ENCODE measurements around the gene E2F6. TPM values are rescaled to one million over a fixed set of nuclear protein-coding genes. Genes with fewer than 3 reads are reported as not detected.

E2F6 gene
- total and polyA plus RNA-seq, 2 of the 13 experiments (the other 11 are each of a cell fraction or from before 2014, with no cell fraction given): 27.3 to 36.0 TPM

- TF ChIP-seq ZNF280D (CRISPR knock-in tag; IDR thresholded peaks at IDR 0.05): peak; percentile 98
- TF ChIP-seq JUN (CRISPR knock-in tag; IDR thresholded peaks at IDR 0.05): peak; percentile 91
- TF ChIP-seq SIX4 (CRISPR knock-in tag; IDR thresholded peaks at IDR 0.05): peak; percentile 92
- no peak; the same call in 1 of the 2 replicates for TF ChIP-seq ZNF329 (CRISPR knock-in tag; IDR thresholded peaks at IDR 0.05; ENCODE audit: low read depth)
- TF ChIP-seq HNF4G (IDR thresholded peaks at IDR 0.05; ENCODE audit: borderline replicate concordance, low read depth, low read length): peak; percentile 99
- TF ChIP-seq HNF4G (CRISPR knock-in tag; IDR thresholded peaks at IDR 0.05; ENCODE audit: borderline replicate concordance, low read depth): peak; percentile 99
- peak; percentile 48; the same call in 1 of the 2 replicates for TF ChIP-seq TGIF2 (CRISPR knock-in tag; IDR thresholded peaks at IDR 0.05)
- TF ChIP-seq SP4 (CRISPR knock-in tag; IDR thresholded peaks at IDR 0.05): peak; percentile 65
- peak; percentile 70 for TF ChIP-seq ZFX (CRISPR knock-in tag; IDR thresholded peaks at IDR 0.05; ENCODE audit: low read depth)
- TF ChIP-seq RELA (CRISPR knock-in tag; IDR thresholded peaks at IDR 0.05): peak; percentile 79; the same call in 1 of the 2 replicates
- TF ChIP-seq, protein P1, sequence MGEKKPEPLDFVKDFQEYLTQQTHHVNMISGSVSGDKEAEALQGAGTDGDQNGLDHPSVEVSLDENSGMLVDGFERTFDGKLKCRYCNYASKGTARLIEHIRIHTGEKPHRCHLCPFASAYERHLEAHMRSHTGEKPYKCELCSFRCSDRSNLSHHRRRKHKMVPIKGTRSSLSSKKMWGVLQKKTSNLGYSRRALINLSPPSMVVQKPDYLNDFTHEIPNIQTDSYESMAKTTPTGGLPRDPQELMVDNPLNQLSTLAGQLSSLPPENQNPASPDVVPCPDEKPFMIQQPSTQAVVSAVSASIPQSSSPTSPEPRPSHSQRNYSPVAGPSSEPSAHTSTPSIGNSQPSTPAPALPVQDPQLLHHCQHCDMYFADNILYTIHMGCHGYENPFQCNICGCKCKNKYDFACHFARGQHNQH (CRISPR knock-in tag; IDR thresholded peaks at IDR 0.05): peak; percentile 99
- TF ChIP-seq CEBPZ (IDR thresholded peaks at IDR 0.05; ENCODE audit: low read length): no peak
- TF ChIP-seq ZNF34 (CRISPR knock-in tag; IDR thresholded peaks at IDR 0.05; ENCODE audit: borderline replicate concordance): peak; percentile 88; the same call in 1 of the 2 replicates
- TF ChIP-seq XBP1 (CRISPR knock-in tag; IDR thresholded peaks at IDR 0.05): peak; percentile 38; the same call in 1 of the 2 replicates
- TF ChIP-seq, protein P2, sequence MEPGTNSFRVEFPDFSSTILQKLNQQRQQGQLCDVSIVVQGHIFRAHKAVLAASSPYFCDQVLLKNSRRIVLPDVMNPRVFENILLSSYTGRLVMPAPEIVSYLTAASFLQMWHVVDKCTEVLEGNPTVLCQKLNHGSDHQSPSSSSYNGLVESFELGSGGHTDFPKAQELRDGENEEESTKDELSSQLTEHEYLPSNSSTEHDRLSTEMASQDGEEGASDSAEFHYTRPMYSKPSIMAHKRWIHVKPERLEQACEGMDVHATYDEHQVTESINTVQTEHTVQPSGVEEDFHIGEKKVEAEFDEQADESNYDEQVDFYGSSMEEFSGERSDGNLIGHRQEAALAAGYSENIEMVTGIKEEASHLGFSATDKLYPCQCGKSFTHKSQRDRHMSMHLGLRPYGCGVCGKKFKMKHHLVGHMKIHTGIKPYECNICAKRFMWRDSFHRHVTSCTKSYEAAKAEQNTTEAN (CRISPR knock-in tag; conservative IDR thresholded peaks at IDR 0.05): peak; percentile 98
- TF ChIP-seq KLF11 (CRISPR knock-in tag; IDR thresholded peaks at IDR 0.05): 0 out of 2 replicates have a peak, but pooled peaks have one; percentile 11
- TF ChIP-seq, protein P3, sequence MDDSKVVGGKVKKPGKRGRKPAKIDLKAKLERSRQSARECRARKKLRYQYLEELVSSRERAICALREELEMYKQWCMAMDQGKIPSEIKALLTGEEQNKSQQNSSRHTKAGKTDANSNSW (CRISPR knock-in tag; IDR thresholded peaks at IDR 0.05; ENCODE audit: borderline replicate concordance): no peak
These were observed 33.3 kb upstream of the E2F6 start (continued) for GRCh38 chr2:11499081-11499743.

Data from HepG2 (cell line).